ENCODE data around the gene CNIH2. TPM values are rescaled to one million over a fixed set of nuclear protein-coding genes. Genes with fewer than 3 reads are reported as not detected.

Gene CNIH2
- total and polyA plus RNA-seq, 2 of the 8 experiments (the other 6 are each of a cell fraction or from before 2014, with no cell fraction given), result 12.5 to 15.8 TPM

DNA sequence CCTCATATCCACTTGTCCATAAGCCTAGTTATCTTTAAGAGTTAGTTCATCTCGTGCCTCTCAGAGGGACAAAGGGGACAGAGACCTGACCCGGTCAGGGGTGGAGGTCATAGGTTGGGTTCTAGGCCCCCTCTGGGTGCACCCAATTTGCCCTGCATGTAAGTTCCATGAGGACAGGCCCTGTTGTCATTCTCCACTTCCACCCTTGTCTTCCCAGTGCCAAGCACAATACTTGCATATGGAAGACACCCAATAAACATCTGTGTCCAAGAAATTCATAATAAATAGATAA is 12.3 kb downstream of the CNIH2 start:
- no peak overlapping the region for H3K56ac ChIP-seq (replicated peaks; ENCODE audit: insufficient read length, low read depth, low read length)
- H3K4ac ChIP-seq (replicated peaks; ENCODE audit: insufficient read length, low read depth, low read length), result no peak overlapping the region
- no peaks in the 10 kb centered on the region for H3K36me3 ChIP-seq (ENCODE audit: control insufficient read depth in 2 of 4, insufficient read depth in 4 of 4, low read length in 3 of 4)
- H4K20me1 ChIP-seq (replicated peaks in 1 of 2; ENCODE audit: control insufficient read depth in 1 of 2, insufficient read depth in 2 of 2, low read length in 2 of 2), result peaks cover 4 to 9% of the 10 kb centered on the region in 2 experiments
- no peak overlapping the region for H2BK20ac ChIP-seq (ENCODE audit: low read length)
- peak overlapping the region; percentile 74 to 86; a peak in 2 of 4 replicates for H3K4me2 ChIP-seq (ENCODE audit: insufficient read depth in 1 of 2, low read depth in 2 of 2, low read length in 2 of 2)
- H2BK12ac ChIP-seq (ENCODE audit: low read depth, low read length), result no peak overlapping the region
- H3K4me1 ChIP-seq (replicated peaks in 1 of 4; ENCODE audit: control insufficient read depth in 3 of 4, insufficient read depth in 4 of 4, low read length in 3 of 4), result peaks cover 0 to 21% (median 6%) of the 10 kb centered on the region in 4 experiments; a peak in 5 of 7 replicates
- peaks cover 0 to 9% of the 10 kb centered on the region in 2 experiments; a peak in 1 of 4 replicates for H3K79me2 ChIP-seq (ENCODE audit: control insufficient read depth in 1 of 2, insufficient read depth in 2 of 2, low read length in 2 of 2)
- FAIRE-seq, result no peak
- no peak overlapping the region for H4K91ac ChIP-seq (replicated peaks; ENCODE audit: insufficient read length, low read length)
- no peaks in the 10 kb centered on the region for H3K9me3 ChIP-seq (ENCODE audit: insufficient read depth in 2 of 2, low read depth in 1 of 2, low read length in 1 of 2)
- H3K23ac ChIP-seq (ENCODE audit: insufficient read length), result no peak overlapping the region
- no peak overlapping the region for H2BK5ac ChIP-seq (ENCODE audit: low read depth, low read length)
- 0 out of 2 replicates have a peak overlapping the region, but pooled peaks have one; percentile 23 for H2BK15ac ChIP-seq (ENCODE audit: low read length)
- peaks cover 12% of the 10 kb centered on the region; the same call in 1 of the 2 replicates for H3K23me2 ChIP-seq (ENCODE audit: low read depth, low read length)
- no peak overlapping the region for H2AK5ac ChIP-seq (ENCODE audit: low read depth, low read length)
- peak overlapping the region in 1 of 4 experiments; percentile 91; a peak in 1 of 8 replicates for H3K4me3 ChIP-seq (ENCODE audit: extremely low read depth in 1 of 4, insufficient read depth in 2 of 4, low read depth in 3 of 4, low read length in 4 of 4)
- no peak overlapping the region for H2AFZ ChIP-seq (ENCODE audit: low read length)
- ChIA-PET CTCF (ENCODE audit: partially characterized antibody) (interaction anchor here (1.0 to 6.9 kb wide), 6 partner anchors 8 to 68 kb away, joined by 3 to 57 read pairs (median 6); no protein-coding TSS in a partner anchor), POLR2A (ENCODE audit: partially characterized antibody) (interaction anchor here (1.6 to 4.5 kb wide), 4 partner anchors 10 to 42 kb away, joined by 8 to 29 read pairs (median 18); partner anchors contain the start of gene RAB1B)
- H3K79me1 ChIP-seq (ENCODE audit: low read depth, low read length), result peaks cover 6% of the 10 kb centered on the region
- no peak overlapping the region for H4K5ac ChIP-seq (ENCODE audit: insufficient read length, low read depth, low read length)
- no peak overlapping the region for H3K14ac ChIP-seq (ENCODE audit: insufficient read length)
- H3K27me3 ChIP-seq (replicated peaks in 1 of 4; ENCODE audit: control insufficient read depth in 3 of 4, extremely low read depth in 1 of 4, insufficient read depth in 3 of 4, low read length in 3 of 4), result peaks cover 2 to 28% (median 18%) of the 10 kb centered on the region in 4 experiments
- WGBS, 2 experiments (ENCODE audit: extremely low coverage in 1 of 2, insufficient coverage in 1 of 2, insufficient read length in 1 of 2, insufficient replicate concordance in 2 of 2, low coverage in 1 of 2, low lambda C conversion rate in 2 of 2, missing lambda C conversion rate in 1 of 2), result 86% methylated on average over 2 of the region's 2 CpGs; no CpG with 5 or more reads in 1 of the 2 experiments
- H3K9ac ChIP-seq (replicated peaks in 1 of 4; ENCODE audit: extremely low read depth in 1 of 4, low read depth in 3 of 4, low read length in 3 of 4), result no peak overlapping the region; a peak in 1 of 7 replicates
- H4K8ac ChIP-seq (ENCODE audit: extremely low read depth, insufficient read depth, low read length), result no peak overlapping the region
- H2BK120ac ChIP-seq (replicated peaks; ENCODE audit: low read depth, low read length), result no peak overlapping the region
- DNase-seq (ENCODE audit: low read depth in 1 of 2, low spot score in 2 of 2), result no peak
- no peak overlapping the region for H3K18ac ChIP-seq (ENCODE audit: extremely low read depth, low read length)
- no peak overlapping the region for H3K27ac ChIP-seq (ENCODE audit: low read depth, low read length)
- TF ChIP-seq EP300 (IDR thresholded peaks at IDR 0.05; ENCODE audit: borderline replicate concordance in 1 of 2, low read depth in 2 of 2, low read length in 2 of 2) (no peak), CHD1 (IDR thresholded peaks at IDR 0.05; ENCODE audit: low read depth, low read length) (no peak), GABPA (IDR thresholded peaks at IDR 0.05; ENCODE audit: borderline replicate concordance, insufficient read depth, low read length) (no peak), EZH2 (IDR thresholded peaks at IDR 0.05; ENCODE audit: low read depth, low read length, severe bottlenecking) (no peak), TAF7 (optimal IDR thresholded peaks at IDR 0.05; ENCODE audit: borderline replicate concordance, low read depth, low read length) (no peak), SP1 (IDR thresholded peaks at IDR 0.05; ENCODE audit: low read depth, low read length) (no peak), KDM1A (IDR thresholded peaks at IDR 0.05; ENCODE audit: borderline replicate concordance, low read length) (no peak), CBX8 (IDR thresholded peaks at IDR 0.05; ENCODE audit: borderline replicate concordance, low read depth, low read length) (no peak)
- TF ChIP-seq, protein P1, sequence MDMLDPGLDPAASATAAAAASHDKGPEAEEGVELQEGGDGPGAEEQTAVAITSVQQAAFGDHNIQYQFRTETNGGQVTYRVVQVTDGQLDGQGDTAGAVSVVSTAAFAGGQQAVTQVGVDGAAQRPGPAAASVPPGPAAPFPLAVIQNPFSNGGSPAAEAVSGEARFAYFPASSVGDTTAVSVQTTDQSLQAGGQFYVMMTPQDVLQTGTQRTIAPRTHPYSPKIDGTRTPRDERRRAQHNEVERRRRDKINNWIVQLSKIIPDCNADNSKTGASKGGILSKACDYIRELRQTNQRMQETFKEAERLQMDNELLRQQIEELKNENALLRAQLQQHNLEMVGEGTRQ (IDR thresholded peaks at IDR 0.05; ENCODE audit: low read length), result no peak
- TF ChIP-seq, protein P2, sequence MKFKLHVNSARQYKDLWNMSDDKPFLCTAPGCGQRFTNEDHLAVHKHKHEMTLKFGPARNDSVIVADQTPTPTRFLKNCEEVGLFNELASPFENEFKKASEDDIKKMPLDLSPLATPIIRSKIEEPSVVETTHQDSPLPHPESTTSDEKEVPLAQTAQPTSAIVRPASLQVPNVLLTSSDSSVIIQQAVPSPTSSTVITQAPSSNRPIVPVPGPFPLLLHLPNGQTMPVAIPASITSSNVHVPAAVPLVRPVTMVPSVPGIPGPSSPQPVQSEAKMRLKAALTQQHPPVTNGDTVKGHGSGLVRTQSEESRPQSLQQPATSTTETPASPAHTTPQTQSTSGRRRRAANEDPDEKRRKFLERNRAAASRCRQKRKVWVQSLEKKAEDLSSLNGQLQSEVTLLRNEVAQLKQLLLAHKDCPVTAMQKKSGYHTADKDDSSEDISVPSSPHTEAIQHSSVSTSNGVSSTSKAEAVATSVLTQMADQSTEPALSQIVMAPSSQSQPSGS (IDR thresholded peaks at IDR 0.05; ENCODE audit: low read length), result no peak

Measured in H1 (cell line).